ENCODE results near the gene PIK3CG.
"Not testable (repeated sequence)": the region's sequence is repeated elsewhere in the genome, so short reads cannot be mapped to it uniquely, and the experiment has no call there.

PIK3CG gene

GRCh38 chr7:106887421-106887820 lies 22.3 kb downstream of the PIK3CG start:
- DNase-seq (ENCODE audit: low read depth in 2 of 2), result no peak

- no peak for DNase-seq (ENCODE audit: low read depth in 2 of 2)
Observed at GRCh38 chr7:106888204-106888603, 23.1 kb downstream of the PIK3CG start.

GRCh38 chr7:106890952-106891351 lies 25.9 kb downstream of the PIK3CG start:
- no peak for DNase-seq (ENCODE audit: low read depth in 2 of 2)

GRCh38 chr7:106891548-106892410 lies 26.7 kb downstream of the PIK3CG start:
- no peak for DNase-seq (ENCODE audit: low read depth in 2 of 2)

- DNase-seq (ENCODE audit: low read depth in 2 of 2), result no peak
Observed at GRCh38 chr7:106893591-106893990, 28.5 kb downstream of the PIK3CG start.

- peak; percentile 20 to 40 for DNase-seq (ENCODE audit: low read depth in 2 of 2)
Observed at GRCh38 chr7:106895246-106895864, 30.3 kb downstream of the PIK3CG start.

GRCh38 chr7:106896231-106896630 lies 31.1 kb downstream of the PIK3CG start:
- no peak for DNase-seq (ENCODE audit: low read depth in 2 of 2)

GRCh38 chr7:106897553-106897952 lies 32.5 kb downstream of the PIK3CG start:
- not testable (repeated sequence) for DNase-seq (ENCODE audit: low read depth in 2 of 2)

GRCh38 chr7:106898967-106899366 lies 33.9 kb downstream of the PIK3CG start:
- not testable (repeated sequence) for DNase-seq (ENCODE audit: low read depth in 2 of 2)

GRCh38 chr7:106901828-106902441 lies 36.9 kb downstream of the PIK3CG start:
- no peak for DNase-seq (ENCODE audit: low read depth in 2 of 2)

- DNase-seq (ENCODE audit: low read depth in 2 of 2), result no peak
Observed at GRCh38 chr7:106905734-106906133, 40.7 kb downstream of the PIK3CG start.

GRCh38 chr7:106911959-106912358 lies 46.9 kb downstream of the PIK3CG start:
- DNase-seq (ENCODE audit: low read depth in 2 of 2), result no peak

- no peak for DNase-seq (ENCODE audit: low read depth in 2 of 2)
Observed at GRCh38 chr7:106914018-106914607, 49.0 kb downstream of the PIK3CG start.

- no peak for DNase-seq (ENCODE audit: low read depth in 2 of 2)
Observed at GRCh38 chr7:106915407-106915806, 50.3 kb downstream of the PIK3CG start.

- peak in 1 of 2 donors; percentile 15 for DNase-seq (ENCODE audit: low read depth in 2 of 2)
Observed at GRCh38 chr7:106915873-106916272, 50.8 kb downstream of the PIK3CG start.

- DNase-seq (ENCODE audit: low read depth in 2 of 2), result no peak
Observed at GRCh38 chr7:106916679-106917078, 51.6 kb downstream of the PIK3CG start.

GRCh38 chr7:106918991-106919390 lies 53.9 kb downstream of the PIK3CG start:
- DNase-seq (ENCODE audit: low read depth in 2 of 2), result no peak

GRCh38 chr7:106924468-106924867 lies 59.4 kb downstream of the PIK3CG start:
- not testable (repeated sequence) for DNase-seq (ENCODE audit: low read depth in 2 of 2)

- DNase-seq (ENCODE audit: low read depth in 2 of 2), result no peak
Observed at GRCh38 chr7:106926892-106927291, 61.8 kb downstream of the PIK3CG start.

- no peak for DNase-seq (ENCODE audit: low read depth in 2 of 2)
Observed at GRCh38 chr7:106927536-106927935, 62.5 kb downstream of the PIK3CG start.

GRCh38 chr7:106929616-106930015 lies 64.5 kb downstream of the PIK3CG start:
- not testable (repeated sequence) for DNase-seq (ENCODE audit: low read depth in 2 of 2)

- no peak for DNase-seq (ENCODE audit: low read depth in 2 of 2)
Observed at GRCh38 chr7:106936236-106936635, 71.2 kb downstream of the PIK3CG start.
